T-helper 1 cell (primary cell): Measurements from ENCODE around the gene KLRF2.

Experiments
- DNase-seq, 5 donors: peaks; one replicate each; pipeline ENCODE4 v3.0.0-alpha.2; 2012 to 2020

Gene KLRF2

DNA sequence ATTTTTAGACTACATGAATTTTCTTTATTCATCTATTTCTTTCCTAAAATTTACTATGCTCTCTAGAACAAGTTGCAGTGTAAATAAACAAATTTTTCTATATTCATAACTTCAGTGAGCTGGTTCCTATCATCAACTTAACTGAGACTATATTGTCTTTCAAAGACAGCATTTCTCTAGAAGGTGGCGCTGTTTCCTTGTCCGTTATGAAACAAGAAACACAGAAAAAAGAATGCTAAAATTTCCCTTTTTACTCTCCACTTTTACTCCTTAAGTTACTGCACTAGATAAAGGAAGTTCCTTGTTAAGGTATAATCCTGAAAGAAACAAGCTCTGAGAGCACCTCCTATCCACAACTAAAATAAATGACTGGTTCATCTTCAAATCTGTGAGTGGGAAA lies 59.1 kb downstream of the KLRF2 start:
- DNase-seq, result peak in 1 of 5 donors; percentile 28

DNA sequence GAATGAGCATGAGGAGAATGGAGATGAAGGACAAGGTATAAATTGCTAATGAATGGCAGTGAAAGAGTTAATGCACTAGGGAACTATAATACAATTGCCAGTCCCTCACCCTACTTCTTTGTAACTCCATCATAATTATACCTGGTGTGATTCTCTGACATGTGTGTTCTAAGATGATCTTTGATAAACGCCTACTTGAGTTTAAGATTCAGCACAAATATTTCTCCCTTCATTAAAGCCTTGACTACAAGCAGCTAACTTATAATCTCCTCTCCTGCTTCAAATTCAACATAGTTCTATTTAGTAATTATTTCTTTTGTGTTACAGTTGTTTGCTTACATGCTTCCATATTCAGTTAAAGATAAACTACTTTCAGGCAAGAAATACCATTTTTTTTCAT lies 60.5 kb downstream of the KLRF2 start:
- no peak for DNase-seq

GRCh38 chr12:9943240-9943639 lies 62.0 kb downstream of the KLRF2 start:
- DNase-seq, result peak in 2 of 5 donors; percentile 18 to 64

DNA sequence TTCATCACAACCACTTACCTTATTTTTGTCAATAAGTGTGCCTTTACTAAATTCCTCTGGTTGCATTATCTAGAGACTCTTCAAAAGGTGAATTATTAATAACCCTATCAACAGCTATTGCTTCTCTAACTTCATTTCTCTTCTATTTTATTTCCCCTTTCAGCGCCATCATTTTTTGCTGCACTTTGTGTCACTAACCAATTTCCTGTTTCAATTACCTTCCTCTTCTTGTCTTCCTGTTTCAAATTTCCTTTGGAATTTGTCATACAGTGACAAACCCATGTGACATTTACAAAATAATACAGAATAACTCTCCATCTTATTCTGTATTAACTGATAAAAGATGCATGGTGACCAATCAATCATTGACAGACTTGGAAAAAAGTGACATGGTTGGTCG lies 63.1 kb downstream of the KLRF2 start:
- DNase-seq, result no peak
